Upper lobe of left lung (tissue), 4 donors: ENCODE measurements around the gene DFFB.

Experiments used
- CTCF ChIP-seq, 6 experiments: fragments of 450-650 bp in 4 of 6; fragments of 200-600 bp in 2 of 6; sonication (generic) in 2 of 6; IDR thresholded peaks; one replicate each; pipeline ENCODE4 v1.5.1; 2016 to 2019; ENCODE audit warnings: antibody characterized with exemption in 6 of 6
- EP300 ChIP-seq, 4 donors: sonication (generic); formaldehyde crosslinking; IDR thresholded peaks; one replicate each; pipeline ENCODE4 v1.5.1; 2017; ENCODE audit warnings: antibody characterized with exemption in 4 of 4, control low read depth in 2 of 4

DNA sequence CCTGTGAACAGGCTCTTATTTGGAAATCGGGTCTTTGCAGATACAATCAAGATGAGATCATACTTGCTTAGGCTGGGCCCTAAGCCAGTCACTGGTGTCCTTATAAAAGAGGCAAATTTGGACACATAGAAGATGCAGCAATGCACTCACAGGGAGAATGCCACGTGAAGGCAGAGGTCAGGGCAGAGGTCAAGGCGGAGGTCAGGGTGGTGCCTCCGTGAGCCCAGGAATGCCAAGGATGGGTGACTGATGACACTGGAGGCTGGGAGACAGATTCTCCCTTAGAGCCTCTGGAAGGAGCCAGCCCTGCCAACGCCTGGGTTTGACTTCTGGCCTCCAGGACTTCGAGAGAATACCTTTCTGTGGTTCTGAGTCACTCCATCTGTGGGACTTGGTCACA is 65.6 kb downstream of the DFFB start:
- TF ChIP-seq CTCF (IDR thresholded peaks at IDR 0.05) (no peak), EP300 (IDR thresholded peaks at IDR 0.05) (no peak)
